ENCODE results near the gene HOXC11.

HOXC11 gene

GRCh38 chr12:53950789-53951576 is 21.9 kb upstream of the HOXC11 start:
- no peak for DNase-seq (ENCODE audit: insufficient read length, low spot score)
- no peak for TF ChIP-seq PAX5 (IDR thresholded peaks at IDR 0.05; ENCODE audit: insufficient read depth, low read length, severe bottlenecking)
- no peak for TF ChIP-seq POLR2AphosphoS5 (IDR thresholded peaks at IDR 0.05; ENCODE audit: low read depth, low read length)
- no peak for TF ChIP-seq POLR2A (IDR thresholded peaks at IDR 0.05; ENCODE audit: low read depth, low read length)
- TF ChIP-seq SPI1 (IDR thresholded peaks at IDR 0.05; ENCODE audit: low read depth, low read length), result no peak
- no peak for TF ChIP-seq POU2F2 (IDR thresholded peaks at IDR 0.05; ENCODE audit: low read depth, low read length)
- TF ChIP-seq TAF1 (IDR thresholded peaks at IDR 0.05; ENCODE audit: low read depth, low read length), result no peak
- no peak for FAIRE-seq

DNA sequence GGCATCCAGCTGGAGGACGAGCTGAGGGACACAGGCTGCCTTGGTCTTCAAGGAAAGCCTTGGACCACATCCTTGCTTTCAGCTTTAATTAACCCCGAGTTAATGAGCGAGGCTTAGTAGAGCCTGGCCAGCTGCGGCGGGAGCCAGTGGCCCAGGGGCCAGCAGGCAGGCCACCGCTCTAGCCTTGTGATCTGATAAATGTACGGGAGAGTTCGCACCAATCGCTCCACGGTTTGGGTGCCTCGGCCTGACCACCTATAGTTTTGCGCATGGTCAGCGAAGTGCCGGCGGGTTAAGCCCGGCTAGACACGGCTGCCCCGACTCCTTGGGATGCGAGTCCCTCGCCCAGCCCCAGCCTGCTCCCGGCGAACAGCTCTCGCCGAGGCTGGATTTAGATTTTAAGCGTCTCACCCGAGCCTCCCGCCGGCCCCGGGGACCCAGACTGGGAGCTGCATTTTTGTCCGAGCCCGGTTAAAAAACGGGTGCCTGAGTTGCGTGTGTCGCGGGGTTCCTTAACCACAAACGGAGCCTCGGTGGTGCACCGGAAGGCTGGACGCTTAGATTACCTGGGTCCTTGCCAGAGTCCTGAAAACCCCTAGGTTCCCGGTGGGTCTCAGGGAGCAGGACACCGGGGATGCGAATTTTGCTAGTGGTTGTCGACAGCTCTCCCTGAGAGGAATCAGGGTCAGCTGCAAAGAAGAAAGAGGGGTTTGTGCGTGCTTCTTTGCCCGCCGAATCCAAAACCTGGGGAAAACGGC is 21.2 kb upstream of the HOXC11 start:
- no peak for TF ChIP-seq POU2F2 (IDR thresholded peaks at IDR 0.05; ENCODE audit: low read depth, low read length)
- no peak for TF ChIP-seq POLR2AphosphoS5 (IDR thresholded peaks at IDR 0.05; ENCODE audit: low read depth, low read length)
- TF ChIP-seq SPI1 (IDR thresholded peaks at IDR 0.05; ENCODE audit: low read depth, low read length), result no peak
- TF ChIP-seq PAX5 (IDR thresholded peaks at IDR 0.05; ENCODE audit: insufficient read depth, low read length, severe bottlenecking), result no peak
- TF ChIP-seq POLR2A (IDR thresholded peaks at IDR 0.05; ENCODE audit: low read depth, low read length), result no peak
- no peak for TF ChIP-seq TAF1 (IDR thresholded peaks at IDR 0.05; ENCODE audit: low read depth, low read length)
- FAIRE-seq, result no peak

GRCh38 chr12:53952335-53952694 is 20.6 kb upstream of the HOXC11 start:
- FAIRE-seq (no peak), DNase-seq (ENCODE audit: insufficient read length, low spot score) (no peak)
- TF ChIP-seq SPI1 (IDR thresholded peaks at IDR 0.05; ENCODE audit: low read depth, low read length) (no peak), PAX5 (IDR thresholded peaks at IDR 0.05; ENCODE audit: insufficient read depth, low read length, severe bottlenecking) (no peak), POU2F2 (IDR thresholded peaks at IDR 0.05; ENCODE audit: low read depth, low read length) (no peak), POLR2AphosphoS5 (IDR thresholded peaks at IDR 0.05; ENCODE audit: low read depth, low read length) (no peak), TAF1 (IDR thresholded peaks at IDR 0.05; ENCODE audit: low read depth, low read length) (no peak), POLR2A (IDR thresholded peaks at IDR 0.05; ENCODE audit: low read depth, low read length) (no peak)

More for the DNA sequence above, 21.2 kb upstream of the HOXC11 start:
- DNase-seq (ENCODE audit: insufficient read length, low spot score), result no peak

DNA sequence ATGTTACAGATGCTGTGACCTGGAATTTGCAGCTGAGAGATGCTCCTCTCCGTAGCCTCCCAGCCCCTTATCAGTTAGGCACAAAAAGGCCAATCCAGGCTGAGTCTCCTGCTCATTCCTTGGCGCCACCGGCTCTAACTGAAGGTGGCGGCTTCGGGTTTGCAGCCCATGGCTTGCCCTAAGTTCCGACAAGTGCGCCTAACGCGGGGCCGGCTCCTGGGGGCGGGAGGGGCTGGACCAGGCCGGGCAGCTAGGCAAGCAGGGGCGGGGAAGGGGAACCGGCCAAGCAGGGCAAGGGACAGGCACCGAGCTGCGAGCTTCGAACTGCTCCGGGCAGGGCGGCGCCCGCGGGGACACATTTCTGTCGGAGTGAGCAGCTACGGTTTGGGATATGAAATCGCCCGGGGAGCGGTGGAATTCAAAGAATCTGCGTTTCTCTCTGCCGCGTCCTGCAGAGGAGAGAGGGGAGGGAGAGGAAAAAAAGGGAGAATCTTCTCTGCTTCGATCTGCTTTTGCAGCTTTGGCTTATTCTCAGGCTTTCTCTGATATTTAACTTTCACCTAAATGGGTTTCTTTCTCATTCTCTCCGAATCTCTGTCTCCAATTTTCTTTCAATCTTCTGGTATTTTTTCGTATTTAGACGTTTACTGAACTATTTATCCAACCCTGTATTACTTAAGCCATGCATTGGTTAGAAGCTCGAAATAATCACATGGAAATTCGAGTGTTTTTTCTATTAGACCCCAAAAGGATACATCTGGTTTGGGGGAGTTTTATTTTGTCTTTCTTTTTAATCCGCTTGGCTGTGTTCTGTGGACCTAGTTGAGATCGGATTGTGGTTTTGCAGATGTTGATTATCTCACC is 19.8 kb upstream of the HOXC11 start:
- FAIRE-seq, result no peak
- no peak for DNase-seq (ENCODE audit: insufficient read length, low spot score)
- TF ChIP-seq TAF1 (IDR thresholded peaks at IDR 0.05; ENCODE audit: low read depth, low read length) (no peak), POLR2AphosphoS5 (IDR thresholded peaks at IDR 0.05; ENCODE audit: low read depth, low read length) (no peak), PAX5 (IDR thresholded peaks at IDR 0.05; ENCODE audit: insufficient read depth, low read length, severe bottlenecking) (no peak), POLR2A (IDR thresholded peaks at IDR 0.05; ENCODE audit: low read depth, low read length) (no peak), POU2F2 (IDR thresholded peaks at IDR 0.05; ENCODE audit: low read depth, low read length) (no peak), SPI1 (IDR thresholded peaks at IDR 0.05; ENCODE audit: low read depth, low read length) (no peak)

DNA sequence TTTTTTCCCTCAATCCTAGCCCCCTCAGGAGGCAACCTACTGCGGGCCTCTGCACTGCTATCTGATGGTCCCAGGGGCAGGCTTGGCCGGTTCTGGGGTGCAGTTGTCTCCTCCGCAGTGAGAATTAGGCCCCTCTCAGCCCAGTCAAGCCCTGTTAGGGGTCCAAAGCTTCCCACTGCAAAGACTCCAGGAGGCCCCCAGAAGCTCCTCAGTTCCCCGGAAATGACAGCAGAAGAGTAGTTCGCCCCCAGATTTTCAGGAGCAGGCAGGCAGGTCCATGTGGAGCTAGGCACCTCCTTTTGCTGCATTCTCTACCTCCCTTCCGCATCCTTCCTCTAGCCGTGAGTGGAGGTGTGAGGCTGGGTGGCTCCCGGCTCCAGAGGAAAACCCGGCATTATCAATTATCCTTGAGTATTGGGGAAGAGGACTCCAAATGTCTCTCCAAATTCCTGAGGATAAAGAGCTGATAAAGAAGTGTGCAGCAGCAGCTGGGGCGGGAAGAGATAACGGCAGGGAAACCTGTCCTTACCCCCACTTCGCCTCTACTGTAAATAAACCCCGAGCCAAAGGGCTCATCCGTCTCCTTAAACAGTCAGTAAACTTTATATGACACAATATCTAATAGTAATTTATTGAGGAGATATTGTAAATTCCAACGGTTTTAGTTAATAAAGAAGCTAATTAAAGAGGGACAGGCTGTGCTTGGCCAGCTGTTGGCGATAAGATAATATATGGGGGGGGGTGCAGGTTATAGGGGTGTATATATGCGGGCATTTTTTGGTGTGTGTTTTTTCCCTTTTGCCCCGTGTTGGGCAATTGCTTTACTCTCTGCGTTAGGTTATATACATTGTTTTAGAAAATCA is 18.9 kb upstream of the HOXC11 start:
- no peak for TF ChIP-seq SPI1 (IDR thresholded peaks at IDR 0.05; ENCODE audit: low read depth, low read length)
- no peak for TF ChIP-seq PAX5 (IDR thresholded peaks at IDR 0.05; ENCODE audit: insufficient read depth, low read length, severe bottlenecking)
- no peak for TF ChIP-seq POLR2A (IDR thresholded peaks at IDR 0.05; ENCODE audit: low read depth, low read length)
- TF ChIP-seq POU2F2 (IDR thresholded peaks at IDR 0.05; ENCODE audit: low read depth, low read length), result no peak
- TF ChIP-seq TAF1 (IDR thresholded peaks at IDR 0.05; ENCODE audit: low read depth, low read length), result no peak
- no peak for TF ChIP-seq POLR2AphosphoS5 (IDR thresholded peaks at IDR 0.05; ENCODE audit: low read depth, low read length)
- FAIRE-seq, result no peak
- DNase-seq (ENCODE audit: insufficient read length, low spot score), result no peak

- TF ChIP-seq PAX5 (IDR thresholded peaks at IDR 0.05; ENCODE audit: insufficient read depth, low read length, severe bottlenecking), result no peak
- no peak for TF ChIP-seq POLR2AphosphoS5 (IDR thresholded peaks at IDR 0.05; ENCODE audit: low read depth, low read length)
- no peak for TF ChIP-seq POLR2A (IDR thresholded peaks at IDR 0.05; ENCODE audit: low read depth, low read length)
- no peak for TF ChIP-seq SPI1 (IDR thresholded peaks at IDR 0.05; ENCODE audit: low read depth, low read length)
- TF ChIP-seq TAF1 (IDR thresholded peaks at IDR 0.05; ENCODE audit: low read depth, low read length), result no peak
- no peak for TF ChIP-seq POU2F2 (IDR thresholded peaks at IDR 0.05; ENCODE audit: low read depth, low read length)
- FAIRE-seq, result no peak
- DNase-seq (ENCODE audit: insufficient read length, low spot score), result no peak
These were observed 18.3 kb upstream of the HOXC11 start, which contains the start of gene HOXC12 for GRCh38 chr12:53954694-53955035. TSS of gene HOXC12 (plus strand) at chr12:53954903. CDS start at chr12:53954930, 27 bp downstream.

GRCh38 chr12:53955036-53955775 is 17.7 kb upstream of the HOXC11 start:
- FAIRE-seq (no peak), DNase-seq (ENCODE audit: insufficient read length, low spot score) (no peak)
- TF ChIP-seq PAX5 (IDR thresholded peaks at IDR 0.05; ENCODE audit: insufficient read depth, low read length, severe bottlenecking), result no peak
- no peak for TF ChIP-seq SPI1 (IDR thresholded peaks at IDR 0.05; ENCODE audit: low read depth, low read length)
- TF ChIP-seq POU2F2 (IDR thresholded peaks at IDR 0.05; ENCODE audit: low read depth, low read length), result no peak
- TF ChIP-seq POLR2AphosphoS5 (IDR thresholded peaks at IDR 0.05; ENCODE audit: low read depth, low read length), result no peak
- TF ChIP-seq TAF1 (IDR thresholded peaks at IDR 0.05; ENCODE audit: low read depth, low read length), result no peak
- no peak for TF ChIP-seq POLR2A (IDR thresholded peaks at IDR 0.05; ENCODE audit: low read depth, low read length)
